KMS-11 (cell line): ENCODE measurements around the gene RFTN2.
"Not testable (repeated sequence)": the region's sequence is repeated elsewhere in the genome, so short reads cannot be mapped to it uniquely, and the experiment has no call there.

ENCODE experiments used
- H2AFZ ChIP-seq: fragments of 200-600 bp; sonication (generic); 2 replicates; pipeline ENCODE4 v1.6.1; 2016; ENCODE audit warnings: antibody characterized with exemption, mixed run types, low read depth
- H3K27ac ChIP-seq: fragments of 200-600 bp; sonication (generic); 2 replicates; pipeline ENCODE4 v1.6.1; 2016; ENCODE audit warnings: mild to moderate bottlenecking, mixed run types
- H3K27me3 ChIP-seq: fragments of 200-600 bp; sonication (generic); 2 replicates; pipeline ENCODE4 v1.6.1; 2017; ENCODE audit warnings: mild to moderate bottlenecking, low read depth, mixed run types, moderate library complexity; ENCODE audit not compliant: insufficient read depth
- H3K36me3 ChIP-seq: fragments of 200-600 bp; sonication (generic); 2 replicates; pipeline ENCODE4 v1.6.1; 2017; ENCODE audit warnings: mild to moderate bottlenecking, mixed run types; ENCODE audit not compliant: insufficient read depth
- H3K4me1 ChIP-seq: fragments of 200-600 bp; sonication (generic); 2 replicates; pipeline ENCODE4 v1.6.1; 2016; ENCODE audit warnings: mild to moderate bottlenecking, low read depth, mixed run types; ENCODE audit not compliant: poor library complexity, severe bottlenecking
- H3K4me2 ChIP-seq: fragments of 200-600 bp; sonication (generic); 2 replicates; pipeline ENCODE4 v1.7.0; 2016; ENCODE audit warnings: mild to moderate bottlenecking, mixed run types
- H3K4me3 ChIP-seq: fragments of 200-600 bp; sonication (generic); IDR thresholded peaks from 2 replicates; pipeline ENCODE4 v1.6.1; 2017; ENCODE audit warnings: low read depth, low read length, mixed read lengths; ENCODE audit not compliant: insufficient read depth
- H3K79me2 ChIP-seq: fragments of 200-600 bp; sonication (generic); 2 replicates; pipeline ENCODE4 v1.6.1; 2016; ENCODE audit warnings: low read depth, mixed run types; ENCODE audit not compliant: insufficient read depth
- H3K9ac ChIP-seq: fragments of 200-600 bp; sonication (generic); 2 replicates; pipeline ENCODE4 v1.6.1; 2016; ENCODE audit warnings: mild to moderate bottlenecking, mixed run types
- H4K20me1 ChIP-seq: fragments of 200-600 bp; sonication (generic); 2 replicates; pipeline ENCODE4 v1.6.1; 2016; ENCODE audit warnings: mild to moderate bottlenecking, mixed run types; ENCODE audit not compliant: insufficient read depth
- CTCF ChIP-seq: fragments of 200-600 bp; sonication (generic); conservative IDR thresholded peaks from 2 replicates; pipeline ENCODE4 v1.6.1; 2017; ENCODE audit warnings: low read depth, mild to moderate bottlenecking, antibody characterized with exemption, low read length, moderate library complexity, mixed read lengths

The RFTN2 gene

GRCh38 chr2:197647961-197648690 is 27.3 kb downstream of the RFTN2 start:
- Histone ChIP-seq H3K27ac (no peak overlapping the region), H3K4me2 (no peak overlapping the region), H2AFZ (no peak overlapping the region), H3K27me3 (no peaks in the 10 kb centered on the region), H3K79me2 (no peaks in the 10 kb centered on the region), H3K9ac (no peak overlapping the region), H3K4me1 (no peaks in the 10 kb centered on the region), H4K20me1 (no peaks in the 10 kb centered on the region), H3K36me3 (no peaks in the 10 kb centered on the region), H3K4me3 (no peak overlapping the region)
- no peak for TF ChIP-seq CTCF

GRCh38 chr2:197641666-197642065 is 33.7 kb downstream of the RFTN2 start:
- H3K4me3 ChIP-seq = no peak overlapping the region
- H3K79me2 ChIP-seq = no peaks in the 10 kb centered on the region
- no peaks in the 10 kb centered on the region for H3K27me3 ChIP-seq
- H2AFZ ChIP-seq = no peak overlapping the region
- H3K36me3 ChIP-seq = no peaks in the 10 kb centered on the region
- no peak overlapping the region for H3K27ac ChIP-seq
- H4K20me1 ChIP-seq = no peaks in the 10 kb centered on the region
- no peak overlapping the region for H3K4me2 ChIP-seq
- H3K9ac ChIP-seq = no peak overlapping the region
- no peak for TF ChIP-seq CTCF
- no peaks in the 10 kb centered on the region for H3K4me1 ChIP-seq

GRCh38 chr2:197640571-197641122 is 34.7 kb downstream of the RFTN2 start:
- H3K79me2 ChIP-seq, H4K20me1 ChIP-seq, H3K27ac ChIP-seq, H3K36me3 ChIP-seq, H3K4me1 ChIP-seq, H3K4me3 ChIP-seq, H2AFZ ChIP-seq, H3K27me3 ChIP-seq, H3K4me2 ChIP-seq, H3K9ac ChIP-seq: not testable (repeated sequence)

GRCh38 chr2:197633109-197633657 is 42.2 kb downstream of the RFTN2 start:
- H4K20me1 ChIP-seq = no peaks in the 10 kb centered on the region
- no peak for TF ChIP-seq CTCF
- no peaks in the 10 kb centered on the region for H3K27me3 ChIP-seq

GRCh38 chr2:197628043-197628500 is 47.3 kb downstream of the RFTN2 start:
- Histone ChIP-seq H3K4me3 (no peak overlapping the region), H4K20me1 (no peaks in the 10 kb centered on the region), H2AFZ (no peak overlapping the region), H3K79me2 (no peaks in the 10 kb centered on the region), H3K4me1 (no peaks in the 10 kb centered on the region), H3K36me3 (no peaks in the 10 kb centered on the region), H3K27ac (no peak overlapping the region), H3K27me3 (no peaks in the 10 kb centered on the region), H3K9ac (no peak overlapping the region), H3K4me2 (no peak overlapping the region)
- no peak for TF ChIP-seq CTCF

More at GRCh38 chr2:197633109-197633657, 42.2 kb downstream of the RFTN2 start:
- Histone ChIP-seq H3K9ac (no peak overlapping the region), H3K4me3 (no peak overlapping the region), H2AFZ (no peak overlapping the region), H3K27ac (no peak overlapping the region), H3K4me2 (no peak overlapping the region), H3K4me1 (no peaks in the 10 kb centered on the region), H3K79me2 (no peaks in the 10 kb centered on the region), H3K36me3 (no peaks in the 10 kb centered on the region)
